Renal cortical epithelial cell (primary cell): ENCODE measurements around the gene NUDT3. TPM values are rescaled to one million over a fixed set of nuclear protein-coding genes. Genes with fewer than 3 reads are reported as not detected.
A peak's percentile ranks its signal among the peaks of the same experiment; 100 is the strongest.

Experiments
- DNase-seq: peaks from one replicate; pipeline ENCODE4 v3.0.0-alpha.2; 2011; ENCODE audit warnings: low read depth
- total RNA-seq: library from RNA; depleted of rRNA; stranded (reverse); fragments of >200 nt; gene quantifications from 2 replicates; pipeline ENCODE4 v1.2.3, GENCODE V29; 2014

NUDT3 gene
- total RNA-seq, 1 donor from 2014 or later, result 26.9 TPM

DNA sequence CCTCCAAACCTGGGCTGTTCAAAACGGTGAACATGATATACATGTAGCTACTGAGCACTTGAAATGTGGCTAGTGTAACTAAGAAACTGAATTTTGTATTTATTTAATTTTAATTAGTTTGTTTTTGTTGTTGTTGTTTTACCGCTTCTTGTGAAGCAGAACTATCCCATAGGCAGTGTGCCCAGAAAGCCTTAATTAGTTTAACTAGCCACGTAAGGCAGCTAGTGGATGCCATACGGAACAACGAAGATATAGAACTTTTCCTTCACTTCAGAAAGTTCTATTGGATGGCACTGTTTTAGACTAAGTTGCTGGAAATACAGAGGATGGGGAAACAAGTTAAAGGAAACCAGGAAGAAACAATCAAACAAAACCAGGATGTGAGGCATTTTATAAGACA, 70.6 kb downstream of the NUDT3 start:
- DNase-seq, result no peak

DNA sequence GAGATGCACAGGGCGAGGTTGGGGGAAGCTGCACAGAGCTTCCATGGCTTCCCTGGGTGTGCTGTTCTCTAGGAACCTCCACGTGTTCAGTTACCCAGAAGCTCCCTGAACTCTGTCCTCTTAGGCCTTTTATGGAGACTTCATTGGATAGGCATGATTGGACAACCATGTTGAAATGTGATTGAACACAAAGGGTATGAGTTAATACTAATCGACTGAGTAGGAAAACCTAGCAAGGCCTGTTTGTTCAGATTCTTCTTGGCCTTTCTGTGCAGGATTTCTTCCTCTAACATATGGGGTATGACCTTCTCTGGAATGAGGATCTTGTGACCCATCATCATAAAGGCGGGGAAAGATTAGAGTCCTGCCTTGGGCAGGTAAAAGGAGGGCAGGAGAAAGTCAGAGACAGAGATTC, 73.0 kb downstream of the NUDT3 start:
- DNase-seq, result peak; percentile 90

DNA sequence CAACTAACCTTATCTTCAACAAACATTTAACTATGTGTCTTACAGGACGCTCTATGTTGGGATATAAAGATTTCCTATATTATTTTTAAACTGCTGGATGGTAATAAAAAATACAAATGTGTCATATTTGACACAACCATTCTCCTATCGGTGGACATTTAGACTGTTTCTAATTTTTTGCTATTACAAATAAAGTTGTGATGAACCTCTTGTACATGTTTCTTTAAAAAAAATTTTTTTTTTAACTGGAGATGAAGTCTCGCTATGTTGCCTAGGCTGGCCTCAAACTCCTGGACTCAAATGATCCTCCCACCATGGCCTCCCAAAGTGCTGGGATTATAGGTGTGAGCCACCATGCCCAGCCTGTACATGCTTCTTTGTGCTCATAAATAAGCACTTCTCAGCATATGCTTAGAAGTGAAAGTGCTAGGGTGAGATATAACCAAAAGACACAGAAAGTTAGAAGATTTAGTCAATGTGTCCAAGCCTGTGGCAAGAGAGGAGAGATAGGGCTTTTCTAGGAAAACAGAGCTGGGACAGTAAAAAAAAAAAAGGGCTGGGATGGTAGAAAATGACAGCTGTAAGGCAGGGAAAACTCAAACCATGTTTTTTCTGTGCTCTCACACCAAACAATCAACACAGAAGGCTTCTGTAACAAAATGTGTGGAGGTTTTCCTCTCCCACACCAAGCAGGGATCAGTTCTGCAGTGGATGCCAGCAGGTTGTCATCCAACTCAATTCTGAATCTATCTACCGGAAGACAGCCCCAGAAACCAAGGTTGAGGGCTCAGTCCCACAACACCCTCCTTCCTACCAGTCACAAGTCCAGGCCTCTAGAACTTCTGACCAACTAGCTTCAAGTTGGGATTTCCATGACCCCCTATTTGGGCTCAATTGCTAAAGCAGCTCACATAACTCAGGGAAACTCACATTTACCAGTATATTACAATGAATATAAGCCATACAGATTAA, 73.7 kb downstream of the NUDT3 start:
- DNase-seq, result no peak

DNA sequence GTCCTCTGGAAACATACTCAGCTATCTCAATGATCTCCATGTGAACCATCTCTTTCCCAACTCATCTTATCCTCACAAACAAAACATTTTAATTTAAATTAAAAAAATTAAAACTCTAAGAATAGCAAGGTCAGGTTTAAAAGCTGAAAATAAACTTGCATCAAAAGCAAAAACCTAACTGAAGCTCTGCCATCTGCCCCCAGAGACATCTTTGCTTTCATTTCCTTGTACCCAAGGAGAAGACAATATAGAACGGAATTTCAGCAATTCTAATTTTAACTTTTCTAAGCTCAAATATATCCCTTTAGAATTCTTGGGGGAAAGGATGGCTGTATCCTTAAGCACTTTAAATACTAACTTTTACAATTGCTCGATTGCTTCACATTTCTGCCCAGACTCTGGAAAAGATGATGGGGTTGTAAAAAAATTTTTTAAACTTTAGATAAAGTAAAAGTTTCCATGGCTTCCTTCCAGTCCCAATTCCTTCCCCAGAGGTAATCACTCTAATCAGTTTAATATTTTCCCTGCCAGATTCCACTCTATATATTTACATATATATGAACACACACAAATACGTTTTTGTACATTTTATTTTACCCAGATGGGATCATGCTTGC, 74.5 kb downstream of the NUDT3 start:
- DNase-seq, result no peak

DNA sequence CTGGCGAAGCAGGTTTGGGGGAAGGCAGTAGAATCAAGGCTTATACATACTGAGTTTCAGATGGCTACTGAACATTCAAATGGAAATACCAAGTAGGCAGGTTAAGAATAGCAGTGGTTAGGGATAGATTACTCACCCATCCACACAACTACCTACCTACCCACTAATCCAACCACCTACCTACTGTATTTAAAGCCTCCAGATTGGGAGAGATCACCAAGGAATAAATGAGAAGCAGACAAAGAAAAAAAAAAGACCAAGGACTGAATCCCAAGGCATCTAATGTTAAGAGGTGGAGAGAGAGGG, 75.3 kb downstream of the NUDT3 start:
- DNase-seq, result no peak

DNA sequence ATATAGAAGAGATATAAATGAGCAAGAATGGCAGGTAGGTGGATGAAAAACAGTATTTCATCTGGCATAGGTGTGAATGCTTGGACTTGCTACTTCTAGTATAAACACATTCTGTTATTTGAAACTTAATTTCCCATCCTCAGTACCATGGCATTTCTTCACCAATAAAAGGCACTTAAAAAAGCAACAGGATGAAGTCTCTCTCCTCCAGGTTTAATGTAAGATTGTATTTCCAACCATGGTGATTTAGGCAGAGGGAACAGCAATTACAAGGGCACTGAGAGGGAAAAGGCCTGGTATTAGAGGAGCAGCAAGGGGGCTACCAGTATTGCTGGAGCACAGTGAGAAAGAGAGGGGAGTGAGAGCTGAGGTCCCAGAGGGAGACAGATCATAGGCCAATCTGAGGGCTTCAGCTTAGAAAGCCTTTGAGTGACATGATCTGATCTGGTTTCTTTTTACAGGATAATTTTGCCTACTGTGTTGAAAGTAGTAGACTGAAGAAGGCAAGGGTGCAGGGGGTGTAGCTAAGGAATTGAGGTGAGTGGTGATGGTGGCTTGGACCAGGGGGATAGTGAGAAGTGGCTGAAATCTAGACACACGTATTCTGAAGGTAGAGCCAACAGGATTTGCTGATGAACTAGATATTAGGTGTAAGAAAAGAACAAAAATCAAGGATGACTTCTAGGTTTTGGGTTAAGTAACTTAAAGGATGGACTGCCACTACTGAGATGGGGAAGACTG, 75.9 kb downstream of the NUDT3 start:
- no peak for DNase-seq

DNA sequence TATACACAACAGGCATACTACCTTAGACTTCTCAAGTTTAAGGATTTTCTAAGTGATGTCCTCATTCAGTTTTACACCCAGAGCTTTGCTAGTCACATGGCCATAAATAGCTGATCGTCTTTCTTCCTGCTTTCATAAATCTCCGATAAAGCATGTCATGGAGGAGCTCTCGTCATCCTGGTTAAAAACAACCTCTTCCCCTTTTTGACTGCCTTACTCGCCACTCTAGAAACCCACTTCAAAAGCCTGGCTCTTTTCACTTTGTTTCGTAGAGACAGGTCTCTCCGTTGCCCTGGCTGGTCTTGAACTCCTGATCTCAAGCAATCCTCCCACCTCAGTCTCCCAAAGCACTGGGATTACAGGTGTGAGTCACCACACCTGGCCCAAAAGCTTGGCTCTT, 76.7 kb downstream of the NUDT3 start:
- no peak for DNase-seq

DNA sequence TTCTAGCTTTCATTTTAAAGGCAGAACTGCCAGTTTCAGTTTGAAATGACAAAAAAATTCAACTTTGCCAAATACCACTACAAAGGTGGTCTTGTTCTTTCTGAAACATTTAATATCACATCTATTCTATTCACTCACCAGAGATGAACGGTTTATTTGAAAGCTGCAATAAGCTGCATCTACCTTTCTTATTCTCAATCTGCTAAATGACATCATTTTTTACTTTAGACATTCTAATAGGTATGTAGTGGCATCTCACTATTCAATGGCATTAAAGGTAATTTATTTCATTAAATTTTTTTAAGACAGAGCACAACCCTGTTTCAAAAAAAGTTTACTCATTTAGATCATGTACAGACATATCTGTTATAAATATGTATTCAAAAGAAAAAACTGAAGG, 77.2 kb downstream of the NUDT3 start:
- no peak for DNase-seq

DNA sequence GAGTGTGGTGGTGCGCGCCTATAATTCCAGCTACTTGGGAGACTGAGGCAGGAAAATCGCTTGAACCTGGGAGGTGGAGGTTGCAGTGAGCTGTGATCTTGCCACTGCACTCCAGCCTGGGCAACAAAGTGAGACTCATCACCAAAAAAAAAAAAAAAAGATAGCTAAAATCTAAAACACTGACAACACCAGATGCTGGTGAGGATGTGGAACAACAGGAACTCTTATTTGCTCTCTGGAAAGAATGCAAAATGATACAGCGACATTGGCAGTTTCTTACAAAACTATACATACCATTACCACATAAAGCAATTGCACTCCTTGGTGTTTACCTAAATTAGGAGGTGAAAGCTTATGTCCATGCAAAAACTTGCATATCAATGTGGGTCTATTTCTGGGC, 80.2 kb downstream of the NUDT3 start:
- DNase-seq, result no peak

DNA sequence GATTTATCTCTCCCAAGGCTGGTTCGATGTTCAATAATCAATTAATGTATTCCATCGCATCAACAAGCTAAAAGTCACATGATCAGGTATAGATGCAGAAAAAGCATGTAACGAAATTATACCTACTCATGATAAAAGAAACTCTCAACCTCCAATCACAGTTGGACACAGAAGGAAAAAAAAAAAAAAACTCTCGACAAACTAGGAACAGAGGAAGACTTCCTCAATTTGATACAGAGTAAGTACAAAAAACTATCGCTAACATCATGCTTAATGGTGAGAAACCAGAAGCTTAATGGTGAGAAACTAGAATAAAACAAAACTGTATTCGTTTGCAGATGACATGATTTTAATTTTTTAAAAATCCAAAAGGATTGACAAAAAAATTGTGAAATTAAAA, 81.7 kb downstream of the NUDT3 start:
- DNase-seq, result no peak

DNA sequence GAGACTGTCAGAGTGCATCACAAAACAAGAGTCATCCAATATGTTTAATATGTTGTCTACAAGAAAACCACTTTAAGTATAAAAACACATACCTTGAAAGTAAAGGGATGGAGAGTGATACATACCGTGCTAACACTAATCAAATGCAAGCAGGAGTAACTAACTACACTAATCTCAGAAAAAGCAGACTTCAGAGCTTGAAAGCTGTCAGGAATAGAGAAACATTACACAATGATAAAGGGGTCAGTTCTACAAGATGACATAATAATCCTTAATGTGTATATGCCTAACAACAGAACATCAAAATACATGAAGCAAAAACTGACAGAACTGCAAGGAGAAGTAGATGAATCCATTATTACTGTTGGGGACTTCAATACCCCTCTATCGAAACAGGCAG, 84.0 kb downstream of the NUDT3 start:
- DNase-seq, result no peak

DNA sequence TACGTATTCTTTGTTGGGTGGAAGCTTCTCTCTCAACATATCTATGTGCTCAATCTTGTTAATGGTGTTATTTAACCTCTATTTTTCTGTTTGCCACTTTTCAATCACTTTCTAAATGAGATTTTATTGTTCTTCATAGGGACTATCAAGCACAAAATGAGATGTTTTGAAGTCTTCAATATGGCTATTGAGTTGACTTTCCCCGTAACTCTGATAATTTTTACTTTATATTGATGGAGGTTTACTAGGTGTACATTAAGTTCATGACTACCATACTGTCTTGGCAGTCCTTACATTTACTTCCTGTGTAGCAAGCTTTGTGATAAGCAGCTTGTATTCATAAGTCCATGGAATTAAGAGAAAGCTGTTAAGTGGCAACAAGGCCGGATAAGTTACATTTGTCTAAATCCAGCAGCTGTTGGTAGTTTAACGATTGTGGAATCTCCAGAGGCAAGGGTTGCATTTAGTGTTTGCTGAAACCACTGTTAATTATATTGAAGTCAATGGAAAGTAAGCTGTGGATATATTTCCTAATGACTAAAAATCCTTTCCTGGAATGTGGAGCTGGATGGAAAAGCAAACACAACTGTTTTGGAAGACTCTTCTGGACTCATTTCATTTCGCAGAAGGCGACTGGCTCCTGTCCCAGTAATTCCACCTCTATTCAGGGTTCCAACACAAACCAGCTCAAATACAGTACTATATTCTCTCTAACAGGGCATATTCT, 86.3 kb downstream of the NUDT3 start:
- DNase-seq, result peak; percentile 8

DNA sequence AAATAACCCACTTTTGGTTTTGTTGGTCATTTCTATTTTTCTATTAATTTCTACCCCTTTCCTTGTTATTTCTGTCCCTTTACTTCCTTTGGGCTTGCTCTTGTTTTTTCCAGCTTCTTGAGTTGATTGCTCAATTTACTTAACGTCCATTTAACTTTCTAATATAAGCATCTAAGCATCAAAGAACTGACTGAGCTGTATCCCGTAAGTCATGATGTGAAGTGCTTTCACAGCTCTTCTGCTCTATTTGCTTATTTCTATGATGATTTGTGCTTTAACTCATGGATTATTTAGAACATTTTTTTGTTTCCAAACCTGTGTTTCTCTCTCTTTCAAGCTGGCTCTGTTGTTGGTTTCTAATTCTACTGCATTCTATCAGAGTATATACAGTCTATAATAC, 87.0 kb downstream of the NUDT3 start:
- no peak for DNase-seq

DNA sequence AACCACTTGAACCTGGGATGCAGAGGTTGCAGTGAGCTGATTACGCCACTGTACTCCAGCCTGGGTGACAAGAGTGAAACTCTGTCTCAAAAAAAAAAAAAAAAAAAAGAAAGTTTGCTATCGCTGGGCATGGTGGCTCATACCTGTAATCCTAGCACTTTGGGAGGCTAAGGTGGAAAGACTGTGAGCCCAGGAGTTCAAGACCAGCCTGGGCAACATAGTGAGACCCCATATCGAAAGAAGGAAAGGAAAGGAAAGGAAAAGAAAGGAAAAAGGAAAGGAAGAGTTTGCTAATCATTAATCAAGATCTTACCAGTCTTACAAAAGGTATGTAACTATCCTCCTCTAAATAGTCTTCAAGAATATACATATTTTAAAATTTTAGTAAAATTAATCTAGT, 88.3 kb downstream of the NUDT3 start:
- no peak for DNase-seq

DNA sequence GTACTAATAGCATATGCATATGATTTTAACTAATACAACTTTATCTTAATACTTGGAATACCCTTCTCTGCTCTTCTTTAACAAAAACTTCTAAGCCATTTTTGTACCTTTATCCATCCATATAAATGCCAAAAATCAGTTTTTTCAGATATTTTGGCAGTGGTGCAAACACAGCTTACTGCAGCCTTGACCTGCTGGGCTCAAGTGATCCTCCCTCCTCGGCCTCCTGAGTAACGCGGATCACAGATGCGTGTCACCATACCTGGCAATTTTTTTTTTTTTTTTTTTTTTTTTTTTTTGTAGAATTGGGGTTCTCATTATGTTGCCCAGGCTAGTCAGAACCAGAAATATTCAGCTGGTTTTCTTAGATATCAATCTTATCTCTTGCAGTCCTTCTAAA, 89.5 kb downstream of the NUDT3 start:
- no peak for DNase-seq

DNA sequence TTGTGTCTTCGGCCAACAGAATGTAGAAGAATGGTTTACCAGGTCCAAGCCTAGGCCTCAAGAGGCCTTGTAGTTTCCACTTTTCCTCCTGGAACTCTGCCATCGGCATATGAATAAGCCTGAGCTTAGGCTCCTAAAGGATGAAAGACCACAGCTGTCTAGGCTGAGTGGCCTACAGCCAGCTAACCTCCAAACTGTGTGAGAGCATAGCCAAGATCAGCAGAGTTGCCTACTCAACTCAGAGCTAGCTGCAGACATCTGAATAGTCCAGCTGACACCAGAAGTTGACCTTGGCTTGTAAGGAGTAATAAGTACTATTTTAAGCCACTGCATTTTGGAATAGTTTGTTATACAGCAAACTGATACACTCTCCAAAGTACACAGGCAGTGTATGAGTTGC, 91.1 kb downstream of the NUDT3 start:
- no peak for DNase-seq

DNA sequence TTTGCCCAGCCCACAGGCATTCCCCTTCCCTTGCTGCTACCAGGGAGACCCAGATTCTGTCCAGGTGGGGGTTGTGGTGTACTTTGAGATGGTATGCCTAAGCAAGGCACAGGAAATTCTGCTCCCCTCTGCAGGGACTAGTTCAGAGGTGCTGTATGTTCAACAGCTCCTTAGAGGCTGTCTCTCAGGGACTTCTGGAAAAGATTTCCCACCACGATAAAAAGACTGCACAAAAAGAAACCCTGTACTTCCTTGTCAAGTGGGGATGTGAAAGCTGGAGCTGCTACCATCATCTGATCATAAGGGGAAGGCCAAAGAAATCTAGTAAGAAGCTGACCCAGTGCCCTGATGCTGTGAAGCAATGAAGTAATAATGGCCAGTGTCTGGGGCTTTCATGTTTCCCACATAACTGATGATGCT, 92.1 kb downstream of the NUDT3 start:
- DNase-seq, result no peak

DNA sequence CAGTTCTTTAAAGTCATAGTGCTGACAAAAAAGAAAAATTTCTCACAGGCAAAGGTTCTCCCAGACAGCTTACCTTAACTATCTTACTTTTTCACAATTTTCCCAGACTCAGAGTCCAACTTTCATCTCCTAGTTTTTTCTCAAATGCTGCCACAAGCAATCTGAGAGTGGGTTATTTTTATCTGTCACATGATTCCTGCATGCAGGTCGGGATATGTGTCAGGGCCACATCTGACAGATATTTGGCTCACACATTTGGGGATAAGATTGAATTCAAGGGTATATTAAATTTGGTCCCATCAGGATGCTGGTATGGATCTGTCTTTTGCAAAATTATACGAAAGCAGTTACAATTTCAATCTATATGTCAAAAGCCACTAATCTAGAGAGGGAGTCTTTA, 93.5 kb downstream of the NUDT3 start:
- DNase-seq, result no peak

DNA sequence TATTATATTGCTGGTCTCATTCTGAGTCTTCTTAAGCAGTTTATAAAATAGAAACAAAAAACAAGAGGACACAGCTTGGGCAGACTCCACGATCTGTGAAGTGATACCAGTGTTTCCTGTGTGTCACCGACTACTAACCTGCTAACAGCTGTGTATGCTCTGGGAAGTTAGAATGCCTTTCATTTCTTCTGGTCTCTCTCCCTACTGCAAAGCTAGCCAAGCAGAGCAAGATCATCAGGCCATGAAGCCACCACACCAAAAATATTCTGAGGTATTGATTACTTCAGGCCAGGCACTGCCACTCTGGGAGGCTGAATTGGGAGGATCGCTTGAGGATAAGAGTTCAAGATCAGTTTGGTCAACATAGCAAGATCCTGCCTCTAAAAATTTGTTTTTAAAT, 96.7 kb downstream of the NUDT3 start:
- peak; percentile 79 for DNase-seq

DNA sequence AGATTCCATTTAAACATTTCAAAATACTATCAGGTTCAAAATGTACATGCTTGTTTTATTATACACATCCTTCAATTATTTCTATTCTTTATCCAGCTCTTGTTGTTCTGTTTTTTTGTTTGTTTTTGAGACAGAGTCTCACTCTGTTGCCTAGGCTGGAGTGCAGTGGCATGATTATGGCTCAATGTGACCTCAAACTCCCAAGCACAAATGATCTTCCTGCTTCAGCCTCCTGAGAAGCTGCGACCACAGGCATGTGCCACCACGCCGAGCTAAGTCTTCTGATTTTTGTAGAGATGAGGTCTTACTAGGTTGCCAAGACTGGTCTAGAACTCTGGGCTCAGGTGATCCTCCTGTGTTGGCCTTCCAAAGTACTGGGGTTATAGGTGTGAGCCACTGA, 99.5 kb downstream of the NUDT3 start:
- DNase-seq, result no peak

DNA sequence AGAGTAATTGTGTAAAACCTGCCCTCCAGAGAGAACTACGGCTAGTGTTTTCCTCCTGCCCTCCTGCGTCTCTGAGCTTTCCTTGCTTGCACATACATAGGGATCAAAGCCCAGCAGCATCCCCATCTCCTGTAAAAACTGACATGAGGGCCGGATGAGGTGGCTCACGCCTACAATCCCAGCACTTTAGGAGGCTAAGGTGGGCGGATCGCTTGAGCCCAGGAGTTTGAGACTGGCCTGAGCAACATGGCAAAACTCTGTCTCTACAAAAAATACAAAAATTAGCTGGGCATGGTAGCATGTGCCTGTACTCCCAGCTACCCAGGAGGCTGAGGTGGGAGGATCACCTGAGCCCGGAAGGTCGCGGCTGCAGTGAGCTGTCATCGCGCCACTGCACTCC, 103.3 kb downstream of the NUDT3 start:
- DNase-seq, result no peak

DNA sequence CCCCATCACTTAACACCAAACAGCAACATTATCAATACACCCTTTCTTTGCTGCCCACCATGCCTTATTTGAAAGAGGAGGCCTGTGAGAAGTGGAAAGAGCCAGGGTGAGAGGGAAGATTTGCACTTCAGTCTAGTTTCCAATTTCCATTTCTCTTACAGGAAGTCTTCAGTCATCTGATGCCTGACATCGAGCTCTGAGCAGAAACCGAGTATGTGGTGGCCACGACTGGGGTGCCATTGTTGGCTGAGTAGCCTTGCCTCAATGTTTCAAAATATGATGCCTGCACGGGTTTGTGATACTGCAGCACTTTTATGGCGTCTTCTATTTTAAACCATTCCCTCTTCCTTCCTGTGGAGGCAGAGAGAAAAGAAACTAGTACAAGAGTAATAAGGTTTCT, 103.9 kb downstream of the NUDT3 start:
- no peak for DNase-seq
